HepG2 (cell line): Measurements from ENCODE around the gene SLC23A3. TPM values are rescaled to one million over a fixed set of nuclear protein-coding genes. Genes with fewer than 3 reads are reported as not detected.

Source experiments
- ATF6 ChIP-seq: sonication (generic); formaldehyde crosslinking; conservative IDR thresholded peaks from 2 replicates; pipeline ENCODE4 v1.4.0; 2020; ENCODE audit warnings: missing genetic modification reagents
- BORCS8-MEF2B ChIP-seq: sonication (generic); formaldehyde crosslinking; IDR thresholded peaks from 2 replicates; pipeline ENCODE4 v1.8.0; 2022; ENCODE audit warnings: mild to moderate bottlenecking, missing genetic modification reagents
- GATAD2A ChIP-seq: IDR thresholded peaks from 2 replicates; pipeline ENCODE4 v1.6.1; 2016
- KLF16 ChIP-seq, 2 experiments: sonication (generic) in 1 of 2; formaldehyde crosslinking in 1 of 2; IDR thresholded peaks; 2 replicates each; pipeline versions ENCODE4 v1.6.1 to v1.8.0; 2016 to 2023; ENCODE audit warnings: missing genetic modification reagents in 2 of 2, missing compliant biosample characterization in 1 of 2
- LBX2 ChIP-seq: sonication (generic); formaldehyde crosslinking; IDR thresholded peaks from 2 replicates; pipeline ENCODE4 v1.5.0; 2020; ENCODE audit warnings: missing genetic modification reagents, mild to moderate bottlenecking, borderline replicate concordance
- LCORL ChIP-seq, 2 experiments: fragments of 450-650 bp in 1 of 2; sonication (generic) in 1 of 2; formaldehyde crosslinking in 1 of 2; IDR thresholded peaks; 2 replicates each; pipeline versions ENCODE4 v1.5.0 to v1.6.1; 2017 to 2020; ENCODE audit warnings: antibody characterized with exemption in 1 of 2, missing genetic modification reagents in 1 of 2
- LRRFIP1 ChIP-seq: sonication (generic); formaldehyde crosslinking; conservative IDR thresholded peaks from 2 replicates; pipeline ENCODE4 v1.4.0; 2020; ENCODE audit warnings: missing genetic modification reagents
- MIXL1 ChIP-seq: IDR thresholded peaks from 2 replicates; pipeline ENCODE4 v1.6.1; 2016
- NR0B2 ChIP-seq: sonication (generic); formaldehyde crosslinking; IDR thresholded peaks from 2 replicates; pipeline ENCODE4 v1.4.0; 2020; ENCODE audit warnings: mild to moderate bottlenecking, missing genetic modification reagents
- PHF8 ChIP-seq: sonication (generic); formaldehyde crosslinking; IDR thresholded peaks from 2 replicates; pipeline ENCODE4 v1.5.0; 2020; ENCODE audit warnings: missing genetic modification reagents
- POLR2AphosphoS2 ChIP-seq: IDR thresholded peaks from 2 replicates; pipeline ENCODE4 v1.6.1; 2011; ENCODE audit warnings: low read depth, low read length, improper control_type of control experiment
- RBM22 ChIP-seq: fragments of 200-400 bp; formaldehyde crosslinking; optimal IDR thresholded peaks from 2 replicates; pipeline ENCODE3; 2017; ENCODE audit warnings: mild to moderate bottlenecking, low read length, moderate library complexity
- RFX1 ChIP-seq: fragments of 450-650 bp; IDR thresholded peaks from 2 replicates; pipeline ENCODE4 v1.6.1; 2017
- SMYD3 ChIP-seq: sonication (generic); formaldehyde crosslinking; IDR thresholded peaks from 2 replicates; pipeline ENCODE4 v1.8.1; 2023; ENCODE audit warnings: mild to moderate bottlenecking, missing genetic modification reagents
- SRSF9 ChIP-seq: fragments of 200-400 bp; formaldehyde crosslinking; IDR thresholded peaks from 2 replicates; pipeline ENCODE4 v1.6.1; 2018; ENCODE audit warnings: borderline replicate concordance, mild to moderate bottlenecking, low read depth, low read length; ENCODE audit not compliant: insufficient read depth, poor library complexity, severe bottlenecking
- THRA ChIP-seq: sonication (generic); formaldehyde crosslinking; IDR thresholded peaks from 2 replicates; pipeline ENCODE4 v1.4.0; 2020; ENCODE audit warnings: missing genetic modification reagents, borderline replicate concordance
- TOE1 ChIP-seq: sonication (generic); formaldehyde crosslinking; IDR thresholded peaks from 2 replicates; pipeline ENCODE4 v1.4.0; 2020; ENCODE audit warnings: mild to moderate bottlenecking, missing genetic modification reagents
- ZBTB8A ChIP-seq: sonication (generic); formaldehyde crosslinking; IDR thresholded peaks from 2 replicates; pipeline ENCODE4 v1.4.0; 2020; ENCODE audit warnings: mild to moderate bottlenecking, low read depth, missing genetic modification reagents, borderline replicate concordance
- ZMYM3 ChIP-seq: sonication (generic); formaldehyde crosslinking; IDR thresholded peaks from 2 replicates; pipeline ENCODE4 v1.5.1; 2020; ENCODE audit warnings: mild to moderate bottlenecking, missing genetic modification reagents
- ZNF17 ChIP-seq: sonication (generic); formaldehyde crosslinking; IDR thresholded peaks from 2 replicates; pipeline ENCODE4 v1.5.0; 2020; ENCODE audit warnings: mild to moderate bottlenecking, missing genetic modification reagents
- ZNF230 ChIP-seq: sonication (generic); formaldehyde crosslinking; IDR thresholded peaks from 2 replicates; pipeline ENCODE4 v1.4.0; 2020; ENCODE audit warnings: mild to moderate bottlenecking, missing genetic modification reagents
- ZNF331 ChIP-seq: sonication (generic); formaldehyde crosslinking; IDR thresholded peaks from 2 replicates; pipeline ENCODE4 v1.4.0; 2020; ENCODE audit warnings: missing genetic modification reagents
- ZNF816 ChIP-seq: sonication (generic); formaldehyde crosslinking; IDR thresholded peaks from 2 replicates; pipeline ENCODE4 v1.8.0; 2022; ENCODE audit warnings: missing genetic modification reagents, mild to moderate bottlenecking, borderline replicate concordance
- polyA plus RNA-seq, 8 experiments: library from polyadenylated mRNA; depleted of rRNA in 3 of 8; stranded (reverse) in 7 of 8; unstranded in 1 of 8; fragments of >200 nt; fragmentation: Illumina TruSeq in 4 of 8; extraction: Trizol in 4 of 8; gene quantifications; 2 replicates each; pipeline versions ENCODE4 v1.2.1 to v1.2.3, GENCODE V29; 2011 to 2016; ENCODE audit warnings: low read depth in 4 of 8, missing spikeins in 1 of 8, mixed read lengths in 1 of 8; ENCODE audit not compliant: insufficient read depth in 1 of 8
- total RNA-seq, 5 experiments: library from RNA; depleted of rRNA; stranded (reverse); fragments of >200 nt; fragmentation: Illumina TruSeq; extraction: Trizol; gene quantifications; 2 replicates each; pipeline ENCODE4 v1.2.3, GENCODE V29; 2016; ENCODE audit warnings: low read depth in 1 of 5

The SLC23A3 gene
- total and polyA plus RNA-seq, 2 of the 13 experiments (the other 11 are each of a cell fraction or from before 2014, with no cell fraction given) = 0.38 to 0.78 TPM

- TF ChIP-seq THRA (CRISPR knock-in tag) = no peak
- no peak for TF ChIP-seq SRSF9
- TF ChIP-seq PHF8 (CRISPR knock-in tag) = no peak; the same call in 1 of the 2 replicates
- TF ChIP-seq ZBTB8A (CRISPR knock-in tag) = no peak
- no peak for TF ChIP-seq LCORL (IDR thresholded peaks at IDR 0.05)
- peak; percentile 88 for TF ChIP-seq LCORL (CRISPR knock-in tag; IDR thresholded peaks at IDR 0.05)
- no peak for TF ChIP-seq MIXL1 (CRISPR knock-in tag)
- no peak for TF ChIP-seq POLR2AphosphoS2
- TF ChIP-seq KLF16 (CRISPR knock-in tag; IDR thresholded peaks at IDR 0.05) = peak in 1 of 2 experiments; percentile 38; a peak in 1 of 4 replicates
- peak; percentile 58; the same call in 1 of the 2 replicates for TF ChIP-seq ZNF331
- TF ChIP-seq SMYD3 (CRISPR knock-in tag) = no peak
- TF ChIP-seq LRRFIP1 = no peak
- TF ChIP-seq RBM22 = no peak
- no peak for TF ChIP-seq RFX1
- no peak for TF ChIP-seq LBX2 (CRISPR knock-in tag)
- no peak for TF ChIP-seq TOE1 (CRISPR knock-in tag)
- TF ChIP-seq NR0B2 (CRISPR knock-in tag) = no peak
- TF ChIP-seq ZNF816 = no peak
- no peak for TF ChIP-seq BORCS8-MEF2B (CRISPR knock-in tag)
- TF ChIP-seq ZMYM3 (CRISPR knock-in tag) = peak; percentile 61; the same call in 1 of the 2 replicates
- no peak for TF ChIP-seq ZNF17 (CRISPR knock-in tag)
- no peak for TF ChIP-seq ZNF230 (CRISPR knock-in tag)
- peak; percentile 84 for TF ChIP-seq GATAD2A (CRISPR knock-in tag)
- TF ChIP-seq ATF6 = no peak
Observed at GRCh38 chr2:219116776-219117646, 52.8 kb downstream of the SLC23A3 start (continued).
